ENCODE results near the gene AR.

DNA sequence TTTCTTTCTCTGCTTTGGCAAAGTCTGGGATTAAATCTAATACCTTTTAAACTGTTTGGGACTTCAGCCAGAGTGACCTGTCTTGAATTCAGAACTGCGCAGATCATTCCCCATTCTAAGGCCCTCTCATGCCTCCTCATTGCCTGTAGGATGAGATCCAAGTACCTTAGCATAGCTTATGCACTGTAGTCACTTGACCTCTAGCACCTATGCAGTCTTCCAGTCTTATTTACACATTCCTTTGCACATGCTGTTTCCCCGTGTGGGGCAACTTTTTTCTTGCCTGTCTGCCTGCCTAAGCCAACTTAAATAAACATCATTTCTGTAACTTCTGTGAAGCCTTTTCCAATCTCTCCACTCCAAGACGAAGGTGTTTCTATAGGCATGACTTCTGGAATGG lies 68.4 kb downstream of the AR start:
- TF ChIP-seq, protein P1, sequence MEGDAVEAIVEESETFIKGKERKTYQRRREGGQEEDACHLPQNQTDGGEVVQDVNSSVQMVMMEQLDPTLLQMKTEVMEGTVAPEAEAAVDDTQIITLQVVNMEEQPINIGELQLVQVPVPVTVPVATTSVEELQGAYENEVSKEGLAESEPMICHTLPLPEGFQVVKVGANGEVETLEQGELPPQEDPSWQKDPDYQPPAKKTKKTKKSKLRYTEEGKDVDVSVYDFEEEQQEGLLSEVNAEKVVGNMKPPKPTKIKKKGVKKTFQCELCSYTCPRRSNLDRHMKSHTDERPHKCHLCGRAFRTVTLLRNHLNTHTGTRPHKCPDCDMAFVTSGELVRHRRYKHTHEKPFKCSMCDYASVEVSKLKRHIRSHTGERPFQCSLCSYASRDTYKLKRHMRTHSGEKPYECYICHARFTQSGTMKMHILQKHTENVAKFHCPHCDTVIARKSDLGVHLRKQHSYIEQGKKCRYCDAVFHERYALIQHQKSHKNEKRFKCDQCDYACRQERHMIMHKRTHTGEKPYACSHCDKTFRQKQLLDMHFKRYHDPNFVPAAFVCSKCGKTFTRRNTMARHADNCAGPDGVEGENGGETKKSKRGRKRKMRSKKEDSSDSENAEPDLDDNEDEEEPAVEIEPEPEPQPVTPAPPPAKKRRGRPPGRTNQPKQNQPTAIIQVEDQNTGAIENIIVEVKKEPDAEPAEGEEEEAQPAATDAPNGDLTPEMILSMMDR (IDR thresholded peaks at IDR 0.05; ENCODE audit: insufficient read depth, low read depth, low read length), result no peak
- TF ChIP-seq EZH2 (IDR thresholded peaks at IDR 0.05; ENCODE audit: insufficient read depth, low read length), result no peak
